Coronary artery (tissue), 2 donors: ENCODE results near the gene NHEJ1.

Experiments
- DNase-seq: peaks from one replicate; pipeline ENCODE4 v3.0.0-alpha.2; 2017; ENCODE audit warnings: low spot score
- H3K27ac ChIP-seq, 2 donors: fragments of 200-600 bp; sonication (generic); one replicate each; pipeline ENCODE4 v1.5.1; 2016 to 2019
- H3K4me3 ChIP-seq: fragments of 200-600 bp; sonication (generic); 2 replicates; pipeline ENCODE4 v1.5.1; 2016; ENCODE audit warnings: mild to moderate bottlenecking, moderate library complexity
- TF ChIP-seq, protein P1 (sequence below): fragments of 200-600 bp; sonication (generic); IDR thresholded peaks from one replicate; pipeline ENCODE4 v1.5.1; 2019; ENCODE audit warnings: antibody characterized with exemption

NHEJ1 gene

DNA sequence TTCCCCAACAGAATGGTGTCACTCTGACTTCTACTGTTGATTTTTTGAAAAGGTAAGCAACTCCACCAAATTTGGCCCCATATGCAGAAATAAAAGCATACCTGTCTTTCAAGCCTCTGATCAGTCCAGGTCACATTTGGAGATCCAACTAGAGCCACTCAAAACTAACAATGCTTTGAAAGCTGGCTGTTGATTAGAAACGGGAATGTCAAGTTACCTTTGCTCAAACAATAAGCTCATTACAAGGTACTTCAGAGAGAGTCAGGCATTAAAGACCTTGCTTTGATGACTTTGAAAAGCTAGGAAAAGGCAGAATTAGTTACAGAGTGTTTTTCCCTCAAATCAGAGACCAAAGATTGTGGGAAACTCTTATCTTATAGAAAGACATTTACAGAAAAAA lies 95.1 kb downstream of the NHEJ1 start:
- no peak overlapping the region for H3K27ac ChIP-seq
- TF ChIP-seq, protein P1, sequence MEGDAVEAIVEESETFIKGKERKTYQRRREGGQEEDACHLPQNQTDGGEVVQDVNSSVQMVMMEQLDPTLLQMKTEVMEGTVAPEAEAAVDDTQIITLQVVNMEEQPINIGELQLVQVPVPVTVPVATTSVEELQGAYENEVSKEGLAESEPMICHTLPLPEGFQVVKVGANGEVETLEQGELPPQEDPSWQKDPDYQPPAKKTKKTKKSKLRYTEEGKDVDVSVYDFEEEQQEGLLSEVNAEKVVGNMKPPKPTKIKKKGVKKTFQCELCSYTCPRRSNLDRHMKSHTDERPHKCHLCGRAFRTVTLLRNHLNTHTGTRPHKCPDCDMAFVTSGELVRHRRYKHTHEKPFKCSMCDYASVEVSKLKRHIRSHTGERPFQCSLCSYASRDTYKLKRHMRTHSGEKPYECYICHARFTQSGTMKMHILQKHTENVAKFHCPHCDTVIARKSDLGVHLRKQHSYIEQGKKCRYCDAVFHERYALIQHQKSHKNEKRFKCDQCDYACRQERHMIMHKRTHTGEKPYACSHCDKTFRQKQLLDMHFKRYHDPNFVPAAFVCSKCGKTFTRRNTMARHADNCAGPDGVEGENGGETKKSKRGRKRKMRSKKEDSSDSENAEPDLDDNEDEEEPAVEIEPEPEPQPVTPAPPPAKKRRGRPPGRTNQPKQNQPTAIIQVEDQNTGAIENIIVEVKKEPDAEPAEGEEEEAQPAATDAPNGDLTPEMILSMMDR, result no peak
- DNase-seq, result no peak
- H3K4me3 ChIP-seq, result no peak overlapping the region

DNA sequence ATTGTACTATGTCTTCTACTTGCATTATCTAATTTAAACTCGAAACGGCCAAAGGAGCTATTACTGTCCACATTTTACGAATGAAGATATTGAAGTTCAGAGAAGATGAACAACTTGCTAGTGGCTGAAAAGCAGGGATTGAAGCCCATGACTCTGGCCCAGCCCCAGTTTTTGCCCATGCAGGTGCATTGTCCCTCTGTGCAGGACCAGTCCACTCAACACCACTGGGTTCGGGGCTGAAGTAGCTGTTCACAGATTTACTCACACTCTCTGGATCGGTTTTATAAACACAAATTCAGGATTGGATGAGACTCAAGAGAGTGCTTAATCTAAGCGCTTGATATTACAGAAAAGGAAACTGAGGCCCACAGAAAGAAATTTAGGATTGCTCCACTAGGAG lies 98.5 kb downstream of the NHEJ1 start:
- no peak overlapping the region for H3K27ac ChIP-seq
- H3K4me3 ChIP-seq, result no peak overlapping the region
- DNase-seq, result no peak
- TF ChIP-seq, protein P1, result no peak

DNA sequence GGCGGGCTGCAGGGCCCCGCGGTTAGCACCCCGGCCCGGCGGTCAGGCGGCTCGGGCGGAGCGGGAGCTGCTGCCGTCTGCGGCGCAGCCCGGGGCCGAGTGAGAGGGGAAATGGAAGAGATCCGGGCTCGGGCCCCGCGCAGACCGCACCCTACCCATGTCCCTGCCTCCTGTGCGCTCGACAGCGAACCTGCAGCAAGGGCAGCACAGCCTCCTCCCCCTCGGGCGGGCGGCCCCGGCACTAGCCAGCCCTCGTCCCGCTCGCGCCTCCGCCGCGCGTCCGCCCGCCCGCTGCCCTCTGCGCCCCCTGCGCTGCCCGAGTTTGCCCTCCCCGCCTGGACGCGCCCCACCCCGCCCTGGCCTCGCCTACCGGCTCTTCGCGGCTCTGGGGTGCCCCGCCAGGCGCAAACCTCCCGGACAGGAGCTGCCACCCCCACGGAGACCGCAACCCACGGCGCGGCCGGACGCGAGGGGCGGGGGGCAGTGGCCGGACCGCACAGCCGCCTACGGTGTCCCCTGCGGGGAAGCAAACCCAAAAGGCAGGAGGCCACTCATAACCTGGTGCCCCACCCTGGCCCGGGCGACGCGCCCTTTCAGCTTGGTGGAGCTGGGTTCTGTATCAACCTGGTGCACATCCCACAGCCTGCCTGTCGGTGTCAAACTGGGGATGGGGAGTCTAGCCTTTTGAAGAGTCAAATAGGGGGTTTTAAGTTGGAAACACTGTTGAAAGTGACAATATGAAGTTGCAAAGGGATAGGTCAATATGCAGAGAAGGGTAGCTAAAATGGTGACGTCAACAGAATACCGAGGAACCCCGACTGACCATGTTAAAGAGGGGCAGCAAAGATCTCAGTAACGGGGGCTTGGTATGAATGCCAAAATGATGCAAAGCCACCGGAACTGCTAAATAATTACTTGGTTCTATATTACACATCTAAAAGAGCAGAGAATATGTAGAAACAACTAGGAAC lies 99.5 kb downstream of the NHEJ1 start, which contains the start of gene IHH:
IHH (minus strand) TSS at position 101 of the 971 bp plus-strand sequence. CDS start 454 bp downstream, outside the sequence.
- H3K27ac ChIP-seq, result no peak within 1 kb of the TSS
- H3K4me3 ChIP-seq, result peak within 1 kb of the TSS; percentile 64
- no peak for DNase-seq
- TF ChIP-seq, protein P1, result no peak

DNA sequence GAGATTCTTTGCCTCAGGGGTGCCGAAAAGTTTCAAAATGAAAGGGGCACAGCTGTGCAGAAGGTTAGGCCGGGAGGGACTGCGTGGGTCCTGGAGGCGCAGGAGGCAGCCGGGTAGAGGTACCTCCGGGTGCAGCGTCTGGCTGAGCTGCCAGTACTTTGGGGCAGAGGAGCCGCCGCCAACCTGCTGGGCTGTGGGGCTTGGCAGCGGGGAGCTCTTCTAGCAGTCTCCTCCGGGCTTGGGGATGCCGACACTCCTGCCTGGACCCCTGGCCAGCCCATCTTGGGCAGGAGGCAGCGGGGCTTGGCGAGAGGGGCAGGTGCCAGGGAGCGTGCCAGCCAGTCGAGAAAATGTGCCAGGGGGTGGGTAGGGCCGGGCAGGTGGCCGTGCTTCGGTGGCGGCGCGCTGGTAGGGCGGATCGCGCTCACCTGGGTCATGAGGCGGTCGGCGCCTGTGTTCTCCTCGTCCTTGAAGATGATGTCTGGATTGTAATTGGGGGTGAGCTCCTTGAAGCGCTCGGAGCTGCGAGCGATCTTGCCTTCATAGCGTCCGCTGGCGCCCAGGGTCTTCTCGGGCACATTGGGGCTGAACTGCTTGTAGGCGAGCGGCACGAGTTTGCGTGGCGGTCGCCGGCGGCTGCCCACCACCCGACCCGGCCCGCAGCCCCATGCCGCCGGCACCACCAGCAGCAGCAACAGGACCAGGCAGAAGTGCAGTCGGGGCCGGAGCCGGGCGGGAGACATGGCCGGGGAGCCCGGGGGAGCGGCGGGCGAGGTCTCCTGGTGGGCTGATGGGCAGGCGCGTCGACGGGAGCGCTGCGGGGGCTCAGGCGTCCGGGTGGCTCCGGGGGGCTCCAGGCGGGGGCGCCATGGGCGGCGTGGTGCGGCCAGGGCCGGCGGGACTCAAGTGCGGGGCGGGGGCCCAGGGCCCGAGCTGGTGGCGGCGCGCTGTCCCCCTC lies 100.6 kb downstream of the NHEJ1 start:
- DNase-seq, result no peak

DNA sequence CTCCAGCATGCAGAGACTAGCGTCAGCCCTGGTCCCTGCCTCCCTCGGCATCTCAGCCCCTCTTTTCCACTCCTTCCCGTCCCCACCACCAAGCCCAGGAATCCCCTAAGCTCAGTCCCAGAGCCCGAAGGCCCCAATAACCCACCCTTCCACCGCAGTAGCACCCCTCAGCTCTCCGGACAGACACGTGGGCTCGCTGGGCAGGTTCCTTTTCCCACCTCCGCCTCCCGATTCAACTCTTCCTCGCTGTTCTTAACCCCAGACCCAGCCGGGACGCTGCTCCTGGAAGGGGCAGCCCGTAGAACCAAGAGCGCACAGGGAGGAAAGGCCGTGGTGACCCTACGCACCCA lies 101.3 kb downstream of the NHEJ1 start:
- no peak for DNase-seq

More for the DNA sequence above, 100.6 kb downstream of the NHEJ1 start:
- no peak overlapping the region for H3K27ac ChIP-seq
- TF ChIP-seq, protein P1, result no peak
- peak overlapping the region; percentile 64 for H3K4me3 ChIP-seq

More for the DNA sequence above, 101.3 kb downstream of the NHEJ1 start:
- H3K4me3 ChIP-seq, result peak overlapping the region; percentile 64
- TF ChIP-seq, protein P1, result no peak
- peak overlapping the region in 1 of 2 donors; percentile 23 for H3K27ac ChIP-seq
